Glutamatergic neuron (in vitro differentiated cells): ENCODE data around the gene MDFIC2. TPM values are rescaled to one million over a fixed set of nuclear protein-coding genes. Genes with fewer than 3 reads are reported as not detected.
"Not testable (repeated sequence)": the region's sequence is repeated elsewhere in the genome, so short reads cannot be mapped to it uniquely, and the experiment has no call there.

Experiments
- DNase-seq: peaks from one replicate; pipeline ENCODE4 v3.0.0; 2022
- H3K27ac Mint-ChIP-seq: one replicate; pipeline ENCODE4 v1.8.0; 2020; ENCODE audit warnings: mild to moderate bottlenecking, mixed read lengths, inconsistent platforms; ENCODE audit not compliant: unreplicated experiment
- H3K27me3 Mint-ChIP-seq: one replicate; pipeline ENCODE4 v1.8.0; 2020; ENCODE audit warnings: mild to moderate bottlenecking, moderate library complexity, mixed read lengths, inconsistent platforms; ENCODE audit not compliant: unreplicated experiment
- H3K36me3 Mint-ChIP-seq: one replicate; pipeline ENCODE4 v1.8.0; 2020; ENCODE audit warnings: mild to moderate bottlenecking, mixed read lengths, inconsistent platforms; ENCODE audit not compliant: unreplicated experiment
- H3K4me1 Mint-ChIP-seq: one replicate; pipeline ENCODE4 v1.8.0; 2020; ENCODE audit warnings: mild to moderate bottlenecking, low read depth, mixed read lengths, inconsistent platforms; ENCODE audit not compliant: unreplicated experiment
- H3K4me3 Mint-ChIP-seq: one replicate; pipeline ENCODE4 v1.8.0; 2020; ENCODE audit warnings: mild to moderate bottlenecking, mixed read lengths, inconsistent platforms; ENCODE audit not compliant: unreplicated experiment
- H3K9me3 Mint-ChIP-seq: one replicate; pipeline ENCODE4 v1.8.0; 2020; ENCODE audit warnings: mild to moderate bottlenecking, moderate library complexity, mixed read lengths, inconsistent platforms; ENCODE audit not compliant: unreplicated experiment
- CTCF ChIP-seq: fragments of 200-600 bp; sonication (generic); IDR thresholded peaks from one replicate; pipeline ENCODE4 v1.5.0; 2021; ENCODE audit not compliant: partially characterized antibody, unreplicated experiment
- total RNA-seq: library from RNA; stranded (reverse); fragmentation: NEBNext Ultra II Directional; extraction: Animal tissue kit (Norgen Biotek cat#: 25700); gene quantifications from one replicate; pipeline ENCODE4 v1.2.1, GENCODE V29; 2021; ENCODE audit not compliant: unreplicated experiment

The MDFIC2 gene
- total RNA-seq, 1 donor from 2014 or later: not detected

DNA sequence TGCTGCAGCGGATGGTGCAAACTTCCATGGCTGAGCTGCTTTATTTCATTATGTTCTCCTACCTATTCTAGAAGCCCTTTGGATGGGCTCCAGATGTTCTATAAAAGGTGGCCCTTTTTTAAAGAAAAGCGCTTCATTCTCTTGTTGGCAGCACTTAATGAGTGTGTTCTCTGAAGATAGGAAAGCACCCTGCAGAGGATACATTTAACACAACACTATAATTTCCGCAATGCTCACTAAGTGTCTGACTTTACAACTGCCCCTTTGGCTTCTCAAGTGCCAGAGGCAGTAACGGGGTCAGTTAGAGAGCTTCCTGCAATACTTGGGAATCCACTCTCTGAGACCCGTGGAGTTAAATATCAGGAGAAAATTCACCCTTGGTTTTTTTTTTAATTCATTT is 88.1 kb downstream of the MDFIC2 start:
- Mint-ChIP-seq H3K4me1 (no peaks in the 10 kb centered on the region), H3K36me3 (no peaks in the 10 kb centered on the region), H3K27ac (no peak overlapping the region), H3K4me3 (no peak overlapping the region), H3K9me3 (no peaks in the 10 kb centered on the region), H3K27me3 (no peaks in the 10 kb centered on the region)
- no peak for DNase-seq
- no peak for TF ChIP-seq CTCF

- Mint-ChIP-seq H3K27ac (no peak overlapping the region), H3K4me3 (no peak overlapping the region), H3K36me3 (no peaks in the 10 kb centered on the region), H3K27me3 (no peaks in the 10 kb centered on the region), H3K4me1 (no peaks in the 10 kb centered on the region), H3K9me3 (no peaks in the 10 kb centered on the region)
- no peak for DNase-seq
- TF ChIP-seq CTCF: no peak
These were observed 94.0 kb downstream of the MDFIC2 start for GRCh38 chr3:70218471-70218870.

DNA sequence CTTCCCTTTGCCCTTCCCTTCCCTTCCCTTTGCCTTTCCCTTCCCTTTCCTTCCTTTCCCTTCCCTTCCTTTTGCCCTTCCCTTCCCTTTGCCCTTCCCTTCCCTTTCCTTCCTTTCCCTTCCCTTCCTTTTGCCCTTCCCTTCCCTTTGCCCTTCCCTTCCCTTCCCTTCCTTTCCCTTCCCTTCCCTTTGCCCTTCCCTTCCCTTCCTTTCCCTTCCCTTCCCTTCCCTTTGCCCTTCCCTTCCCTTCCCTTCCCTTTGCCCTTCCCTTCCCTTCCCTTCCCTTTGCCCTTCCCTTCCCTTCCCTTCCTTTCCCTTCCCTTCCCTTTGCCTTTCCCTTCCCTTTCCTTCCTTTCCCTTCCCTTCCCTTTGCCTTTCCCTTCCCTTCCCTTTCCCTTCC is 101.2 kb downstream of the MDFIC2 start:
- not testable (repeated sequence) for DNase-seq, H3K9me3 Mint-ChIP-seq, H3K4me1 Mint-ChIP-seq, H3K36me3 Mint-ChIP-seq, H3K27me3 Mint-ChIP-seq, H3K27ac Mint-ChIP-seq, H3K4me3 Mint-ChIP-seq

DNA sequence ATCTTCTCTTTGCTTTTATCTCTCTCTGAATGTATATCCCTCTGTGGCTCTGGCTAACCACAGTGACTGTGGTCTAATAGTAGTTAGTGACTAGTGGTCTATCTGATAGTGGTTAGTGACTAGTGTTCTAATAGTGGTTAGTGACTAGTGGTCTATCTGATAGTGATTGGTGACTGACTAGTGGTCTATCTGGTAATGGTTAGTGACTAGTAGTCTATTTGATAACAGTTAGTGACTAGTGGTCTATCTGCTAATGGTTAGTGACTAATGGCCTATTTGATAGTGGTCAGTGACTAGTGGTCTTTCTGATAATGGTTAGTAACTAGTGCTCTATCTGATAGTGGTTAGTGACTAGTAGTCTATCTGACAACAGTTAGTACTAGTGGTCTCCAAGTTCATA is 110.5 kb downstream of the MDFIC2 start:
- H3K4me3 Mint-ChIP-seq: no peak overlapping the region
- no peaks in the 10 kb centered on the region for H3K9me3 Mint-ChIP-seq
- H3K36me3 Mint-ChIP-seq: no peaks in the 10 kb centered on the region
- no peak overlapping the region for H3K27ac Mint-ChIP-seq
- no peaks in the 10 kb centered on the region for H3K27me3 Mint-ChIP-seq
- TF ChIP-seq CTCF: no peak
- DNase-seq: no peak
- H3K4me1 Mint-ChIP-seq: no peaks in the 10 kb centered on the region

DNA sequence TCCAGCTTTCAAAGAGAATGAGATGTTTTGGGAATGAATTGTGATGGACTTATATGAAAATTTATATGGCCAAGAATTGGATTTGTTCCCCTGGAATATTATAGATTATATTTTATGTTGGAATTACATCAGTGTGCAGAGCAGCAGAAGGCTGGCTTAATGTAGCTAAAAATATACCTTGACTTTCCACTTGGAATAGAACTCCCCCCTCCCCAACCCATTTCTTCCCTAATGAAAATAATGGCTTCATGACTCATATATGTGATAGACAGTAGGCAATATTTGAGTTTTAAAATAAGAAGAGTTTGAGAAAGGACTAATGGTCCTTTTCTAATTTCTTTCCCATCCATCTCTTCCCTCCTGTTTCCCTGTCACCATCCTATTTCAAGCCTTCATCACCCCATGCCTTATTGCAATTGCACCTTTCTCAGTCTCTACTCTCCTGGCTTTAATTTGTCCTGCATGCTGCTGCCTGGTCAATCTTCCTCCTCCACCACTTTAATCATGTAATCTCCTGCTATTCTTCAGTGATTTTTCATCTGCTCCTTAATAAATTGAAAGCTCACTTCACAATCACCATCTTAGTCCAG is 122.5 kb downstream of the MDFIC2 start:
- no peaks in the 10 kb centered on the region for H3K4me1 Mint-ChIP-seq
- DNase-seq: no peak
- no peaks in the 10 kb centered on the region for H3K9me3 Mint-ChIP-seq
- no peak overlapping the region for H3K4me3 Mint-ChIP-seq
- no peak overlapping the region for H3K27ac Mint-ChIP-seq
- no peak for TF ChIP-seq CTCF
- H3K27me3 Mint-ChIP-seq: peaks cover 2% of the 10 kb centered on the region
- no peaks in the 10 kb centered on the region for H3K36me3 Mint-ChIP-seq
